AG09319 (cell line): ENCODE measurements around the gene ITGA3.

Experiments used
- DNase-seq: peaks from one replicate; pipeline ENCODE4 v3.0.0-alpha.2; 2010; ENCODE audit warnings: low read depth; ENCODE audit errors: extremely low read depth
- CTCF ChIP-seq: IDR thresholded peaks from 2 replicates; pipeline ENCODE4 v1.5.1; 2011; ENCODE audit warnings: low read depth, mild to moderate bottlenecking, inconsistent platforms, low read length, moderate library complexity

ITGA3 gene

GRCh38 chr17:50064253-50065001 is 8.5 kb downstream of the ITGA3 start:
- peak; percentile 73 for DNase-seq
- TF ChIP-seq CTCF, result no peak

DNA sequence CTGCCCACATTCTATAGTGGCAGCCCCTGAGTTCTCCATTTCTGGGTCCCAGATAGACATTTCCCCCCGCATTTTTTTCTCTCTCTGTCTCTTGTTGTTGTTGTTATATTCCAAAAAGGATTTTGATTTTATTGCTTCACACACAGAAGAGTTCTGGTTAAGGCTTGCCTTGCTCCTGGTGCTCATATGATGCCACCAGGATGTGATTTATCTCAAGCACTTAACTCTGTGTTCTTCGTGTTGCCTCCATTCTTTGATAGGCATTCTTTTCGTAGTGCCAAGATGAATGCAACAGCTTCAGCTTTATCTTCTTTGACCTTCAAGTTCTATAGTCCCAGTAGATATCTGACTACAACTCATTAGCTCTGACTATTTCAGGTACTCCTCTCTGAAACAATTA is 9.1 kb downstream of the ITGA3 start:
- TF ChIP-seq CTCF, result no peak
- no peak for DNase-seq

- DNase-seq, result no peak
- TF ChIP-seq CTCF, result no peak
Measured at GRCh38 chr17:50066995-50067394, 11.1 kb downstream of the ITGA3 start.

DNA sequence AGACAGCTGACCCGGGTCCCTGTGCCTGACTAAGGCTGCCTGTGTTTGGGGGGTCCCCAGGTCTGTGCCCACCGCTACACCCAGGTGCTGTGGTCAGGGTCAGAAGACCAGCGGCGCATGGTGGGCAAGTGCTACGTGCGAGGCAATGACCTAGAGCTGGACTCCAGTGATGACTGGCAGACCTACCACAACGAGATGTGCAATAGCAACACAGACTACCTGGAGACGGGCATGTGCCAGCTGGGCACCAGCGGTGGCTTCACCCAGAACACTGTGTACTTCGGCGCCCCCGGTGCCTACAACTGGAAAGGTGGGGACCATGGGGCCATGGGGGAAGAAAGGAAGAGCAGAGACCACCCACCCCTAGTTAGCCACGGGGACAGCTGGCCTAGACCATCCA is 12.1 kb downstream of the ITGA3 start:
- no peak for DNase-seq
- no peak for TF ChIP-seq CTCF

- no peak for DNase-seq
- TF ChIP-seq CTCF, result no peak
Measured at GRCh38 chr17:50070908-50071680, 15.2 kb downstream of the ITGA3 start.

DNA sequence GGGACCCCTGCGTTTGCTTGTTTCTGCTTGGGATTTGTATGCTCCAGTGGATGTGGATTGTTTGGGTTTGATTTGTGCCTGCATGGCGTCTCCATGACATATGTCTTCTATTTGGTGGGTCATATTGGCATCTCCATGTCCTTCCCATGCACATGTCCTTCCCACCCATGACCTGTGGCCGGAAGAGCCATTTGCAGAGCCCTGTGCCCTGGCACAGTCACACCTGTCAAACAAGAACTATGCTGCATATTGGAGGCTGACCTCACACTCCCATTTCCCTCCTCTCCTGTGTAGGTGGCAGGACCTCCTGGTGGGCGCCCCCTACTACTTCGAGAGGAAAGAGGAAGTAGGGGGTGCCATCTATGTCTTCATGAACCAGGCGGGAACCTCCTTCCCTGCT is 15.8 kb downstream of the ITGA3 start:
- no peak for DNase-seq
- no peak for TF ChIP-seq CTCF

- no peak for DNase-seq
- no peak for TF ChIP-seq CTCF
Measured at GRCh38 chr17:50072130-50072529, 16.2 kb downstream of the ITGA3 start.
